Measurements from ENCODE around the gene FOXP3. TPM values are rescaled to one million over a fixed set of nuclear protein-coding genes. Genes with fewer than 3 reads are reported as not detected.

Gene FOXP3
- total and polyA plus RNA-seq, 12 donors, result 0.04 to 1.2 TPM; not detected in 10

GRCh38 chrX:49249616-49250015, 14.9 kb downstream of the FOXP3 start:
- 88 to 90% methylated on average over 6 to 9 of the region's 9 CpGs for WGBS, 2 donors
- Histone ChIP-seq H3K9me3 (no peaks in the 10 kb centered on the region), H3K27me3 (no peaks in the 10 kb centered on the region), H3K27ac (no peak overlapping the region), H3K4me1 (no peaks in the 10 kb centered on the region), H3K36me3 (peaks cover 0 to 44% (median 0%) of the 10 kb centered on the region in 9 donors), H3K4me3 (no peak overlapping the region)
- no peak for TF ChIP-seq CTCF (IDR thresholded peaks at IDR 0.05)
- intact Hi-C loops (cut with DNase I), result no loop called here
- DNase-seq (no peak), ATAC-seq (no peak)

GRCh38 chrX:49249071-49249470, 15.4 kb downstream of the FOXP3 start:
- Histone ChIP-seq H3K9me3 (no peaks in the 10 kb centered on the region), H3K27ac (no peak overlapping the region), H3K36me3 (peaks cover 0 to 49% (median 0%) of the 10 kb centered on the region in 9 donors), H3K4me1 (no peaks in the 10 kb centered on the region), H3K27me3 (no peaks in the 10 kb centered on the region), H3K4me3 (no peak overlapping the region)
- WGBS, 2 donors, result 88 to 89% methylated on average over 6 of the region's 6 CpGs
- no peak for TF ChIP-seq CTCF (IDR thresholded peaks at IDR 0.05)
- intact Hi-C loops (cut with DNase I), result no loop called here
- DNase-seq (no peak), ATAC-seq (no peak)

- Histone ChIP-seq H3K4me3 (no peak overlapping the region), H3K27ac (no peak overlapping the region), H3K36me3 (peaks cover 0 to 59% (median 0%) of the 10 kb centered on the region in 9 donors), H3K9me3 (no peaks in the 10 kb centered on the region), H3K27me3 (no peaks in the 10 kb centered on the region), H3K4me1 (no peaks in the 10 kb centered on the region)
- ATAC-seq, result no peak
- TF ChIP-seq CTCF (IDR thresholded peaks at IDR 0.05), result no peak
- DNase-seq, result no peak
- intact Hi-C loops (cut with DNase I), result no loop called here
- 78 to 85% methylated on average over 15 to 28 of the region's 28 CpGs for WGBS, 2 donors
Measured at GRCh38 chrX:49247916-49248811, 16.3 kb downstream of the FOXP3 start.

- H3K4me1 ChIP-seq, result no peaks in the 10 kb centered on the region
- no peak for ATAC-seq
- WGBS, 2 donors, result 93 to 97% methylated on average over 8 to 11 of the region's 11 CpGs
- H3K36me3 ChIP-seq, result peaks cover 0 to 67% (median 0%) of the 10 kb centered on the region in 9 donors
- no peaks in the 10 kb centered on the region for H3K9me3 ChIP-seq
- no peak overlapping the region for H3K4me3 ChIP-seq
- DNase-seq, result no peak
- H3K27ac ChIP-seq, result no peak overlapping the region
- no peak for TF ChIP-seq CTCF (IDR thresholded peaks at IDR 0.05)
- intact Hi-C loops (cut with DNase I), result no loop called here
- H3K27me3 ChIP-seq, result no peaks in the 10 kb centered on the region
Measured at GRCh38 chrX:49247346-49247745, 17.2 kb downstream of the FOXP3 start.
